GM10266 (cell line): ENCODE data around the gene SLC9C1.

Source experiments
- DNase-seq: peaks from one replicate; pipeline ENCODE4 v3.0.0; 2012; ENCODE audit errors: extremely low spot score
- TF ChIP-seq, protein P1 (sequence below): IDR thresholded peaks from 2 replicates; pipeline ENCODE4 v1.5.1; 2012; ENCODE audit warnings: mild to moderate bottlenecking, low read depth; ENCODE audit not compliant: control insufficient read depth, insufficient read depth; ENCODE audit errors: missing control alignments

Gene SLC9C1

DNA sequence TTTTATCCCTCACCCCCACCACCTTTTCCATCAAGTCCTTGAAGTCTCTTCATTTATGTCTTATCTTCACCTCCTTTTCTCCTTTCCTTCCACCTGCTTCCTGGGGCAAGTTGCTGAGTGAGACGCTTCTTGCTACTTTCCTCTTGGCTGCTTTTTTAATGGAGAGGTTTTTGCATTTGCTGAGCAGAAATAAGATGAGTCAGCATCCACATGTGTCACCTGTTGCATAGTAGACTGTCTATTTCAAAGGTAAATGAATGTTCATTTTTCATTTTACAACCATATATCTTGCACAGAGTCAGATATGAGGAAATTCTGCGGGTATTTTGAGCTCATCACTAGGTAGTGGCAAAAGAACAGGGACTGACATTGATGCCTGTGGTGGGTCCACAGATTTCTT lies 189.2 kb downstream of the SLC9C1 start:
- TF ChIP-seq, protein P1, sequence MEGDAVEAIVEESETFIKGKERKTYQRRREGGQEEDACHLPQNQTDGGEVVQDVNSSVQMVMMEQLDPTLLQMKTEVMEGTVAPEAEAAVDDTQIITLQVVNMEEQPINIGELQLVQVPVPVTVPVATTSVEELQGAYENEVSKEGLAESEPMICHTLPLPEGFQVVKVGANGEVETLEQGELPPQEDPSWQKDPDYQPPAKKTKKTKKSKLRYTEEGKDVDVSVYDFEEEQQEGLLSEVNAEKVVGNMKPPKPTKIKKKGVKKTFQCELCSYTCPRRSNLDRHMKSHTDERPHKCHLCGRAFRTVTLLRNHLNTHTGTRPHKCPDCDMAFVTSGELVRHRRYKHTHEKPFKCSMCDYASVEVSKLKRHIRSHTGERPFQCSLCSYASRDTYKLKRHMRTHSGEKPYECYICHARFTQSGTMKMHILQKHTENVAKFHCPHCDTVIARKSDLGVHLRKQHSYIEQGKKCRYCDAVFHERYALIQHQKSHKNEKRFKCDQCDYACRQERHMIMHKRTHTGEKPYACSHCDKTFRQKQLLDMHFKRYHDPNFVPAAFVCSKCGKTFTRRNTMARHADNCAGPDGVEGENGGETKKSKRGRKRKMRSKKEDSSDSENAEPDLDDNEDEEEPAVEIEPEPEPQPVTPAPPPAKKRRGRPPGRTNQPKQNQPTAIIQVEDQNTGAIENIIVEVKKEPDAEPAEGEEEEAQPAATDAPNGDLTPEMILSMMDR: no peak
- DNase-seq: no peak

DNA sequence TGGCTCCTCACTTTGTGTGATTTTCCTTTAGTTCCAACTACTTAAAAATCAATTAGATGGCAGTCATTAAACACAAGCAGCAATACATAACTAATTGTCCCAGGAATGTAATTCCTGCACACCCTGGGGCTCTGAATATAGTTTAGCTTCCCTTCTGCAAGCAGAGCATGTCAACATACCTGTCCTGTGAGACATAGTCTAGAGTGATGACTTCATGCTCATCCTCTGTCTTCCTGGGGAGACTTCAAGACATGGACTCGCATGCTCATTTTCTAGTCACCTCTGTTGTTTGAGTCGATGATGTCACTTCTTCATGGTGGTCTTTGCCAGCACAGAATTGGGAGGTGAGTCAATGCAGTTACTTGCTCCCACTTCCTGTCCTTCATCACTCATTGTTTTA lies 192.1 kb downstream of the SLC9C1 start:
- TF ChIP-seq, protein P1: no peak
- no peak for DNase-seq

DNA sequence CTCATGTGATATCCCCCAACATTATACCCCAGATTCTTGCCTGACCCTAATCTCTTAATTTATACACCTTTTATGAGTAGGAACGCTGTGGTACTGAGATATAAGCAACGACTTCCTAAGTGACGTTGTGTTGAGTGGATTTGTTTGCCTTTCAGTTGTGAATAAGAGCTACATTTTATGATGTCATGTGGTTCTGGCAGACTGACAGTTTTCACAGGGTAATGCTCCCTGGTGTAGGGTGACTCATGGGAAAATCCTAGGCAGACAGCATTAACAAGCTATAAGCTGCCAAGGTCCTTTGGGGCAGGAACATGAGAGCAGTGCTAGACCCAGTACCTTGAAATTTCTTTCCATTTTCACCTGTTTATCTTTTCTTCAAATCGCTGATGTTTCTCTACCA lies 196.6 kb downstream of the SLC9C1 start:
- DNase-seq: no peak
- TF ChIP-seq, protein P1: no peak

DNA sequence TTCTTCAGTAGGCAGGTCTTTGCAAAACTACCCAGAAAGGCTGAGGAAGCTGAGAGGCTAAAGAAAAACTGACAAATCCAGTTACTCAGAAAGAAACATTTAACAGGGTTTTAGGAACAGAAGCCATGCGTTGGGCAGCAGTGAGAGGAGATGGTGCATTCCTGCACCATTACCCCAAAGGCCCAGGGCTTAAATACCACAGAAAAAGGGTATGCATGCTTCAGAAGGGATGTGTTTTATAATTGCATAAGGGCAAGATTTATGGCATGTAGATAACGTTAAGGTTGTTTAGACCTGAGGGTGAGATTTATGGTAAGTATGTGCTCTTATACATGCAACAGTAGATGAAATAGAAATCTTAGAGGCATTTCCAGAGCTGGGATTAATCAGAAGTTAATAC lies 197.8 kb downstream of the SLC9C1 start:
- DNase-seq: no peak
- TF ChIP-seq, protein P1: no peak

DNA sequence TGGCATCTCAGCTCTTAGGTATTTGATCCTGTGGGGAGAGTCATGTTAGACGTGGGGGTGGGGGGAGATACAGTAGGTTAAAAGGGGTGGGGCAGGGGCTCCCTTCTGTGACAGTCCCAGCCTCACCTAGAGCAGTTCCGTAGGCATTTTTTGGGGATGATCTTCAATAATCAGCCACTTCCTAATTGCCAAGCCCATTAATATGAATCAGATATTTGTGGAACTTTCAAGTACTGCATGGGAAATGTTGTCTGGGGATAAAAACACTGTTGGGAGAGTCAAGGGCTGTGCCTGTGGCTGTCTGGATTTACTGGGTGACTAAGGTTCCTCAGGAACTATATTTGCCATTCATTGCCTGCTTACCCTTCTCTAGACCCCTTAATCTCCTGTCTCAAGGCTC lies 198.3 kb downstream of the SLC9C1 start:
- DNase-seq: no peak
- TF ChIP-seq, protein P1: no peak

- DNase-seq: no peak
- TF ChIP-seq, protein P1: no peak
These were observed 200.9 kb downstream of the SLC9C1 start for GRCh38 chr3:112093180-112093522.

GRCh38 chr3:112092496-112093179 lies 201.4 kb downstream of the SLC9C1 start:
- DNase-seq: no peak
- TF ChIP-seq, protein P1: no peak
